Transverse colon (tissue), 4 donors: ENCODE measurements around the gene C6orf163. TPM values are rescaled to one million over a fixed set of nuclear protein-coding genes. Genes with fewer than 3 reads are reported as not detected.
A peak's percentile ranks its signal among the peaks of the same experiment; 100 is the strongest.

ENCODE experiments used
- DNase-seq: peaks from one replicate; pipeline ENCODE4 v3.0.0-alpha.2; 2019
- H3K27ac ChIP-seq, 4 donors: fragments of 200-600 bp; sonication (generic); 2 replicates each; pipeline ENCODE4 v1.5.1; 2016 to 2018; ENCODE audit warnings: inconsistent platforms in 4 of 4
- H3K27me3 ChIP-seq: fragments of 200-600 bp; sonication (generic); 2 replicates; pipeline ENCODE4 v1.5.1; 2017; ENCODE audit warnings: inconsistent platforms
- H3K36me3 ChIP-seq, 4 donors: fragments of 200-600 bp; sonication (generic); 2 replicates each; pipeline ENCODE4 v1.5.1; 2017 to 2019; ENCODE audit warnings: inconsistent platforms in 4 of 4
- H3K4me1 ChIP-seq, 4 donors: fragments of 200-600 bp; sonication (generic); 2 replicates each; pipeline ENCODE4 v1.5.1; 2017 to 2020; ENCODE audit warnings: inconsistent platforms in 4 of 4
- H3K4me3 ChIP-seq, 4 donors: fragments of 200-600 bp; sonication (generic); 1 replicate in 1 of 4; 2 replicates in 3 of 4; pipeline versions ENCODE4 v1.5.1 to v1.6.1; 2017 to 2019; ENCODE audit warnings: inconsistent platforms in 4 of 4
- H3K9me3 ChIP-seq, 2 donors: fragments of 200-600 bp; sonication (generic); 2 replicates each; pipeline ENCODE4 v1.5.1; 2017 to 2019; ENCODE audit warnings: inconsistent platforms in 2 of 2
- EP300 ChIP-seq: sonication (generic); formaldehyde crosslinking; IDR thresholded peaks from one replicate; pipeline ENCODE4 v1.6.1; 2017; ENCODE audit warnings: antibody characterized with exemption, low read depth
- POLR2A ChIP-seq: fragments of 450-650 bp; IDR thresholded peaks from one replicate; pipeline ENCODE4 v1.6.1; 2016; ENCODE audit warnings: antibody characterized with exemption, mild to moderate bottlenecking, moderate library complexity
- POLR2AphosphoS5 ChIP-seq, 3 donors: sonication (generic); formaldehyde crosslinking; IDR thresholded peaks; one replicate each; pipeline ENCODE4 v1.6.1; 2016; ENCODE audit warnings: antibody characterized with exemption in 3 of 3
- WGBS, 2 donors: methylation state at CpG; one replicate each; pipeline ENCODE4 v1.1.5; 2018; ENCODE audit warnings: low coverage in 1 of 2; 5-methylcytosine and 5-hydroxymethylcytosine counted together
- in situ Hi-C, 4 donors: fragments of 200-750 bp; cut with MboI; loops; one replicate each; pipeline versions ENCODE4 v1.15.0 to v1.15.1; 2017; ENCODE audit warnings: low sequenced_read_pairs in 3 of 4, low pct_ligation_motif_present in 1 of 4, low pct_unique_long_range_greater_than_20kb in 1 of 4
- intact Hi-C: fragments of 100-400 bp; cut with DNase I; formaldehyde crosslinking; loops from one replicate; pipeline ENCODE4 v1.15.1; 2023; ENCODE audit warnings: low total_unique reads
- total RNA-seq, 4 donors: library from RNA; depleted of rRNA; stranded (reverse); fragments of >200 nt; gene quantifications; one replicate each; pipeline ENCODE4 v1.1.0, GENCODE V29; 2016
- TF ChIP-seq, protein P1 (sequence below), 5 experiments: fragments of 200-600 bp in 3 of 5; fragments of 450-650 bp in 2 of 5; sonication (generic) in 3 of 5; IDR thresholded peaks; 1 replicate in 2 of 5; 2 replicates in 3 of 5; pipeline ENCODE4 v1.5.1; 2016 to 2017; ENCODE audit warnings: antibody characterized with exemption in 5 of 5, inconsistent platforms in 3 of 5, mild to moderate bottlenecking in 2 of 5, moderate library complexity in 1 of 5

C6orf163 gene
- total RNA-seq, 4 donors from 2014 or later: 3.0 to 14.4 (median 6.6) TPM

DNA sequence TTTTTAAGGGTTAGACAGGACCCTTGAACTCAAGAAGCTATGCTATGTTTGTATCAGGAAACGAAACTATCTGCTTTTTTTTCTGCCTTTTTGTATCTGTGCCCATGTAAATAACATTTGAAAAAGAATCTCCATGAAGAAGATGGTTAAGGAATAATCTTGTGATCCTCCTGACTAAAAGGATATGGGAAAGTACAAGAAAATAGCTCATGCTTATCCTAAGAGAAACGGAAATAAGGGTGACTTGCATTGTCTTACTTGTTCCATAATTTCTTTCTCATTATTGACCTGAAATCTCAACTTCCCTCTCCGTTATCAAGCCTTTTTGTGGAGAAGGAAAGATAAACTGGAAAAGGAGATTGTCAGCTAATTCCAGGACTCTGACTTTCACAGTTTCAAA is 57.2 kb downstream of the C6orf163 start:
- H3K27me3 ChIP-seq: no peaks in the 10 kb centered on the region
- no peak overlapping the region for H3K4me3 ChIP-seq
- H3K9me3 ChIP-seq: no peaks in the 10 kb centered on the region
- no peak for DNase-seq
- in situ Hi-C loops (no loop called here), intact Hi-C loops (loop anchor here (10.0 kb wide), 1 partner anchor 73 kb away; the partner anchor contains the start of gene SLC35A1)
- H3K27ac ChIP-seq: no peak overlapping the region
- TF ChIP-seq, protein P1, sequence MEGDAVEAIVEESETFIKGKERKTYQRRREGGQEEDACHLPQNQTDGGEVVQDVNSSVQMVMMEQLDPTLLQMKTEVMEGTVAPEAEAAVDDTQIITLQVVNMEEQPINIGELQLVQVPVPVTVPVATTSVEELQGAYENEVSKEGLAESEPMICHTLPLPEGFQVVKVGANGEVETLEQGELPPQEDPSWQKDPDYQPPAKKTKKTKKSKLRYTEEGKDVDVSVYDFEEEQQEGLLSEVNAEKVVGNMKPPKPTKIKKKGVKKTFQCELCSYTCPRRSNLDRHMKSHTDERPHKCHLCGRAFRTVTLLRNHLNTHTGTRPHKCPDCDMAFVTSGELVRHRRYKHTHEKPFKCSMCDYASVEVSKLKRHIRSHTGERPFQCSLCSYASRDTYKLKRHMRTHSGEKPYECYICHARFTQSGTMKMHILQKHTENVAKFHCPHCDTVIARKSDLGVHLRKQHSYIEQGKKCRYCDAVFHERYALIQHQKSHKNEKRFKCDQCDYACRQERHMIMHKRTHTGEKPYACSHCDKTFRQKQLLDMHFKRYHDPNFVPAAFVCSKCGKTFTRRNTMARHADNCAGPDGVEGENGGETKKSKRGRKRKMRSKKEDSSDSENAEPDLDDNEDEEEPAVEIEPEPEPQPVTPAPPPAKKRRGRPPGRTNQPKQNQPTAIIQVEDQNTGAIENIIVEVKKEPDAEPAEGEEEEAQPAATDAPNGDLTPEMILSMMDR (IDR thresholded peaks at IDR 0.05): no peak
- TF ChIP-seq EP300 (no peak), POLR2AphosphoS5 (IDR thresholded peaks at IDR 0.05) (no peak), POLR2A (no peak)
- WGBS, 2 donors: 75 to 79% methylated on average over 3 of the region's 3 CpGs
- H3K36me3 ChIP-seq: no peaks in the 10 kb centered on the region
- no peaks in the 10 kb centered on the region for H3K4me1 ChIP-seq

GRCh38 chr6:87407561-87407900 is 62.9 kb downstream of the C6orf163 start:
- Histone ChIP-seq H3K27me3 (no peaks in the 10 kb centered on the region), H3K4me3 (peak overlapping the region; percentile 60 to 98 (median 90)), H3K4me1 (peaks cover 0 to 11% (median 4%) of the 10 kb centered on the region in 4 donors), H3K9me3 (no peaks in the 10 kb centered on the region), H3K36me3 (no peaks in the 10 kb centered on the region), H3K27ac (peak overlapping the region; percentile 86 to 91 (median 88))
- TF ChIP-seq POLR2A (no peak), EP300 (no peak), POLR2AphosphoS5 (IDR thresholded peaks at IDR 0.05) (no peak)
- TF ChIP-seq, protein P1 (IDR thresholded peaks at IDR 0.05): no peak
- WGBS, 2 donors: 1% methylated on average over 10 of the region's 10 CpGs
- in situ Hi-C loops (no loop called here), intact Hi-C loops (loop anchor here (10.0 kb wide), 1 partner anchor 67 kb away; the partner anchor contains the start of gene SLC35A1)
- no peak for DNase-seq

DNA sequence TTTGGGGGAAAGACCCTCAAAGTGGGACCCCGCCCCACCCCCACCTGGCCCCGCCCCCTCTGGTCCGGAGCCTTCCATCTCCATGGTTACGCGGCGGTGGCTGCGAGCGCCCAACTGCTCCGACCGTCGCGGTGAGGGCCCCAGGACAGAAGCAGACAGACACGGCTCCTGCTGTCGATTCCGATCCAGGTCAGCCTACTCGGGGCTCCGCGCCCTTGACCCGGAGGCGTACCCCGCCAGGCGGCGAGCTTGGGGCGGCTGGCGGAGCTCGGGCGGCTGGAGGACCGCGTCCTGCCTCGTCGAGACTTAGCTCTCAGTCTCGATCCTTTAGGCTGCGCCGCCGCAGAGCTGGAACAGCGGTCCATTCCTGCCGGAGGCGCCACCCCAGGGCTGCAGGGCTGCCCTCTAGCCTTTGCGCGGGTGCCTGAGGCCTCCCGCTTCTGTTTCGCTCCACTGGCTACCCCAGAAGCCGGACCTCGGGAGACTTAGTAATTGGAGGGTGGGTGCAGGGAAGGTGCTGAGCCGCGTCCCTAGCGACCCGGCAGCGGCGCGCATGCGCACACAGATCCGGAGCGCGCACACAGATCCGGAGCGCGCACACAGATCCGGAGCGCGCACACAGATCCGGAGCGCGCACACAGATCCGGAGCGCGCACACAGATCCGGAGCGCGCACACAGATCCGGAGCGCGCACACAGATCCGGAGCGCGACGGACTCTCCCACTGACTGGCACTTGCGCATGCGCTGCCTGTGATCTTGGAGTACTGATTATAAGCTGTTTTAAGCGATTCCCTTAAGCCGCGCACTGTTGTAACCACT is 63.5 kb downstream of the C6orf163 start, which contains the start of gene CFAP206:
Gene CFAP206, plus strand, starts transcription at position 72 of the 820 bp plus-strand sequence. CDS start 1,868 bp downstream, outside the sequence.
- intact Hi-C loops (loop anchor here (10.0 kb wide), 1 partner anchor 67 kb away; the partner anchor contains the start of gene SLC35A1), in situ Hi-C loops (no loop called here)
- Histone ChIP-seq H3K4me3 (peak within 1 kb of the TSS; percentile 60 to 98 (median 90)), H3K9me3 (no peaks in the 10 kb centered on the region), H3K36me3 (no peaks in the 10 kb centered on the region), H3K27ac (peak within 1 kb of the TSS; percentile 86 to 91 (median 88)), H3K27me3 (no peaks in the 10 kb centered on the region), H3K4me1 (peaks cover 0 to 11% (median 4%) of the 10 kb centered on the region in 4 donors)
- 0% methylated on average over 46 of the region's 82 CpGs; no CpG with 5 or more reads in 1 of the 2 donors for WGBS, 2 donors
- TF ChIP-seq POLR2AphosphoS5 (IDR thresholded peaks at IDR 0.05): peak in 1 of 3 donors; percentile 7
- TF ChIP-seq, protein P1 (IDR thresholded peaks at IDR 0.05): no peak
- peak; percentile 84 for DNase-seq

DNA sequence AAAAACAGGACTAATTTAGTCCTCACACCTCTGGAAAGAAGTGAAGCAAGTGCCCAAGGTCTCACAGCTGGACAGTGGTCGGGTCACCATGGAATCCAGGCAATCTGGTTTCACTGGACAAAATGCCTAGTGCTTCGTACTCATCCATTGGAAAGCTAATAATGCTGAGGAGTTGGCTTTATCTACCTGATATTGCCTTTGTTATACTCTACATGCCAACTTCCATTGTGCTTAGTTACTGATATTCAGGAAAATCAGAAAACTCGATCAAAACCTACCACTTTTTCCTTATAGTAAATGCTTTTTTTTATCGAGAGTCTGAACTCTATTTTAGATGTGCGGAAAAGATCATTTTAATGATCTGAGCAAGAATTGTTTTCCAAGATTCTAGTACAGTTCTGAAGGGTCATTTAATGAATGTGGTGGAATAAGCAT is 64.1 kb downstream of the C6orf163 start:
- H3K9me3 ChIP-seq: no peaks in the 10 kb centered on the region
- peak overlapping the region; percentile 12 to 98 (median 72) for H3K4me3 ChIP-seq
- TF ChIP-seq, protein P1 (IDR thresholded peaks at IDR 0.05): no peak
- TF ChIP-seq POLR2A (no peak), POLR2AphosphoS5 (IDR thresholded peaks at IDR 0.05) (no peak), EP300 (no peak)
- DNase-seq: no peak
- H3K27ac ChIP-seq: peak overlapping the region; percentile 86 to 91 (median 88)
- H3K36me3 ChIP-seq: no peaks in the 10 kb centered on the region
- peaks cover 0 to 11% (median 4%) of the 10 kb centered on the region in 4 donors for H3K4me1 ChIP-seq
- no peaks in the 10 kb centered on the region for H3K27me3 ChIP-seq
- WGBS, 2 donors: 47 to 63% methylated on average over 4 to 5 of the region's 5 CpGs
- intact Hi-C loops (loop anchor here (10.0 kb wide), 1 partner anchor 66 kb away; the partner anchor contains the start of gene SLC35A1), in situ Hi-C loops (no loop called here)
